Measurements from ENCODE around the gene CRIM1.

GRCh38 chr2:36569267-36569856 lies 213.8 kb downstream of the CRIM1 start:
- TF ChIP-seq, protein P1, sequence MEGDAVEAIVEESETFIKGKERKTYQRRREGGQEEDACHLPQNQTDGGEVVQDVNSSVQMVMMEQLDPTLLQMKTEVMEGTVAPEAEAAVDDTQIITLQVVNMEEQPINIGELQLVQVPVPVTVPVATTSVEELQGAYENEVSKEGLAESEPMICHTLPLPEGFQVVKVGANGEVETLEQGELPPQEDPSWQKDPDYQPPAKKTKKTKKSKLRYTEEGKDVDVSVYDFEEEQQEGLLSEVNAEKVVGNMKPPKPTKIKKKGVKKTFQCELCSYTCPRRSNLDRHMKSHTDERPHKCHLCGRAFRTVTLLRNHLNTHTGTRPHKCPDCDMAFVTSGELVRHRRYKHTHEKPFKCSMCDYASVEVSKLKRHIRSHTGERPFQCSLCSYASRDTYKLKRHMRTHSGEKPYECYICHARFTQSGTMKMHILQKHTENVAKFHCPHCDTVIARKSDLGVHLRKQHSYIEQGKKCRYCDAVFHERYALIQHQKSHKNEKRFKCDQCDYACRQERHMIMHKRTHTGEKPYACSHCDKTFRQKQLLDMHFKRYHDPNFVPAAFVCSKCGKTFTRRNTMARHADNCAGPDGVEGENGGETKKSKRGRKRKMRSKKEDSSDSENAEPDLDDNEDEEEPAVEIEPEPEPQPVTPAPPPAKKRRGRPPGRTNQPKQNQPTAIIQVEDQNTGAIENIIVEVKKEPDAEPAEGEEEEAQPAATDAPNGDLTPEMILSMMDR (IDR thresholded peaks at IDR 0.05; ENCODE audit: borderline replicate concordance, extremely low read depth, low read length, poor library complexity, severe bottlenecking), result no peak
- TF ChIP-seq EZH2 (IDR thresholded peaks at IDR 0.05; ENCODE audit: borderline replicate concordance, low read depth, low read length, severe bottlenecking), result no peak

Measured in DND-41 (cell line).